8988T (cell line): ENCODE results near the gene RTN1.
A peak's percentile ranks its signal among the peaks of the same experiment; 100 is the strongest.

Source experiments
- DNase-seq: peaks from one replicate; pipeline ENCODE4 v3.0.0; 2011

The RTN1 gene

DNA sequence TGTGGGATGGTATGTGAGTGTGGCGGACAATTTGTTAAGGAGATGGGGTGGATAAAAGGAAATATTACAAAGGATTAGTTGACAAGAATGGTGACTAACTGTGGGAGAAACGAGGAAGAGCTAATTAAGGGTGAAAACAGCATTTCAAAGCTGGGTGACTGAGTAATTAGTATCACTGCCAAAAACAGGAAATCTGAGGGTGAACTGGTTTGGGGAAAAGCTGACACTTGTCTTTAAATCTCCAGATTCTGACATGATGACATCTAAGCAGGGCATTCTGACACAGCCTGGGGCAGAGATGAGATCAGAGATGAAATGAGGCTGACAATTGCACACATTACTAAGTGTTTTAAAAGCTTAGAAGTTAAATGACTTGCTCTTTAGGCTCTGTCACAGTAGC, 251.5 kb downstream of the RTN1 start:
- DNase-seq: no peak

DNA sequence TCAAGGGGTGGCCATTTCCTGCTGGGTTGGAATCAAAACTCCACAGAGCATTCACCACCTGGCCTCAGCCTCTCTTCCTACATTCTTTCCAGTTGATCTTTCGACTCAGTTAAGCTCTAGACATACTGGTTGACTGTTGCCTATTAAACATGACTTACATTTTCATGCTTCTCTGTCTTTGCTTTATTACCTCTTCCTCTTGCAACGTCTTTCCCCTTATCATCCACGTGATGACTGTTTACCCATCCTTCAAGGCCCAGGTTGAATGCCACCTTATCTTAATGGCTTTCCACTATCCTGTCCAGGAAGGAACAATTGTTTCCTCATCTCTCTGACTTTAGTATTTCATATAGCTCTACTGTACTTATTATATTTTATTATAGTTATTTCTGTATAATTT, 269.5 kb downstream of the RTN1 start:
- no peak for DNase-seq

DNA sequence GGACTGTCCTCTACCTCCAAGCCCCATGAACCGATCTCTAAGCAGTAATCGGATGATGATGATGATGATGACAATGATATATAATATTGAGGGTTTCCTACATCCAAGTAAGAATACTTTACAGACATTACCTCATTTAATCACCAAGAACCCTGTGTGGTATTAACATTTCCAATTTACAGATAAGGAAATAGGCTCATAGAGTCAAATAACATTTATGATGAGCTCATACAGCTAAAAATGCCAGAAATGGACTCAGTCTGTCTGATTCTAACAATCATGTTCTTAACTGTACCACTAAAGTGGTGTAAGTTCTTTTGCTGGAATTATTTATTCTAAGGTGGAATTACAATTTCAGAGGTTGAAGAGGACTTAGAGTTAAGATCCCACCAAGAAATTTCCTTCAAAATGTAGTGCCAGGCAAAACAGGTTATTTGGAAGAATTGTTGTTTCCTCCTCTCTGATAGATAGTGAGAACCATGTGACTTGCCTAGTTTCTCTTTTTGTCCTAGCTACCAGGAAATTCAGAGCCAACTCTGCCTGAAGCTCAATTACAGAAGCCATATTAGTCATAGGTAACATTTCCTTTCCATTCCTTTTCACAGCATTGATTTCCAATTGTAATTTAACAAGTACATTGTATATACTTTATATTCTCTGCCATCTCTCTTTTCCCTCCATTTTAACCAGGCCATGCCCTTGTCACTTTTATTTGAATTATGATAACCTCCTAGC, 270.2 kb downstream of the RTN1 start:
- DNase-seq: no peak

DNA sequence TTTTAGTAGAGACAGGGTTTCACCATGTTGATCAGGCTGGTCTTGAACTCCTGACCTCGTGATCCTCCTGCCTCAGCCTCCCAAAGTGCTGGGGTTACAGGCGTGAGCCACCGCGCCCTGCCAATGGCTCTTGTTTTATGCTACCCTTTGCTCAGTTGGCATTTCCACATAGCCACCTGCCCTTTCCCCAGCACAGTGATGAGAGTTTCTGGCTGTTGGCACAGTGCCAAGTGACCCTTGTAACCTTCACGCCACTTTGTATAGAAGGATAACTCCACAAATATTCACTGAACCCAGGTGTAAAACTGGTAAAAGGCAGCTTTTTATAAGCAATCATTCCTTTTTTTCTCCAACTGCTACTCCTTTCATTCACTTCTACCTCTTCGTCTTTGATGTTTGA, 275.5 kb downstream of the RTN1 start:
- no peak for DNase-seq

DNA sequence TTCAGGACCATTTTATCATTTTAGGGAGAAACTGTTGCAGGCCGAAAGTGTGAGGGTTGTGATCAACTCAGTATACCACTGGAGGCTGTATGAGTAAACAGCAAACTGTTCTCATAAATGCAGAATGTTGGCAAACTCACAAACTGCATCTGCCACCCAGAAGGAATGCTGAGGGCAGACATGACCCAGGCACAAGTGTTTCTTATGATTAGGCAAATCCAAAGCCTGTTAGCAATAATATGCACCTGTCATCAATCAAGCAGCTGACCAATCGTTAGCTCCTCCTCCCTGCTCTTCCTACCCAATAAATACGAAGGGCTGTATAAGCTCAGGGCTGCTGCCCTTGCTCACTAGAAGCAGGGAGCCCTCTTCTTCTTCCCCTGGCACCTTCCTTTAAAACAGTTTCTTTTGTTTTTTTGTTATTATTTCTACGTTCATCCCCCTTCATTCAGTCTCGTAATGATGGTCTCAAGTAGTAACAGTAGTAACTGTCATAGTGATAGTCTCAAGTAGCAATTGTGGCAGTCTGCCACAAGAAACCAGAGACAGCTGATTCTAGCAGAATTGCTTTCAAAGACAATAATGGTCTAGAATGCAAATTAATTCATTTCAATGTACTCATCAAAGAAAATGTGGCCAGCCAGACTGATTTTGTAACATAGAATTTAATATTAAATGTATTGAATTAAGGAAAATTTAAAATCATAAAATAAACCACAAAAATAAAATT, 278.8 kb downstream of the RTN1 start:
- DNase-seq: no peak

DNA sequence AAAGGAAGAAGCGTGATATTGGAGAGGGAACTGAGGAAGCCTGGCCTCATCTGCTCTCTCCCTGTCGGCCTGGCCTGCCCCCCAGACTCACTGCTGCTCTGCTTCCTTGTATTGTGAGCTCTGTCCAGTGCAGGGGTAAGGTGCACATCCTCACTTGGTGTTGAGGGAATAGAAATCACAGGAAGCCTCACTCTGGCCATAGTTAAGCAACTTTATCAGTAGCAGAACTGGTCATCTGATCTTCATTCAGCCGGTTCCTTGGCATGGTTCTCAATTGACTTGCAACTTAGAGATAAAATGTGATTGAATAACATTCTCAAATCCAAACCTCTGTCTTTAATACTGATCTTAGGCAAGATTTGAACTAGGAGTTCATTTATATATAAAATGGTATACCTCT, 282.5 kb downstream of the RTN1 start:
- no peak for DNase-seq

DNA sequence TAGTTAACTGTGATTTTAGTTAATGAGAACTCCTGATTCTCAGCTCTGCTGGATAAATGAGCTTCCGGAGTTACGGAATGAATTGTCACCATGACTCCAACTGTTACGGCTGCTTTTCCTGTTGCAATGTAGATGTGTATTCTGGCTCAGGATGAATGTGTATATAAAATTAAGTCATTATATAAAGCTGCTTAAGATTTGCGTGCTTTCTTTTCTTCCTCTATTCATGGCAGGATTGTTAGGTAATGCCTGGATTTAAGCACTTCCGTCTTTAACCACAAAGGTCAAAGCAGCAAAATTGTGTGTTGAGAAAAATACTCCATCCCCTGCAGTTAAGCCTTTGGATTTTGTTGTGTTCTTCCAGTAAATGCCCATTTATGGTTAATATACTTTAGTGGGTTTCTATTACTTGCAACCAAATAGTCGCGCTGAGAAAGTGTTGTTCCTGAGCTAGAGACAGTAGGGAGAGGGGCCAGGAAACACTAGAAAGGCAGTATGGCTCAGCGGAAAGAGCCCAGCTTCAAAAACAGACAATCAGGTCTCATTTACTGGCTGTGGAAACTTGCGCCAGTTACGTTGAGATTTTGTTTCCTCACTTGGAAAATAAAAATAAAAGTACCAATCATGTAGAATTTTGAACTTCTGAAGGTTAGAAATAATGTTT, 284.6 kb downstream of the RTN1 start:
- DNase-seq: no peak

DNA sequence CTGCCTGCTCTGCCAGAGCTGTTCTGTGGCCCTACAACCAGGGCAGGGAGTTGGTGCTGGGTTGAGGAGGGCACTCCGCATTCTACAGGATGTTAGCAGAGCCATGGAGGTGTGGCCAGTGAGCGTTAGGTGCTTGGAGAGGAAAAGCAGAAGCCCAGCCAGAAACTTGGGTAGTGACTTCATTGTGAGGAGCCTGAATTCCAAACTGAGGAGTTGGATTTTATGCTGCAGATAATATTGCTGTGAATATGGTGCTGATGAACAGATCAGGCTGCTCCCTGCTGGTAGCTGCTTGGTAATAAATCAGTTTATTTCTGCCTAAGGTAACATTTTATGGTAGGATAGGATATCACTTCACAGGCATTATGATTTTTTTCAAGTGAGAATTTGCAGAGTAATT, 286.8 kb downstream of the RTN1 start:
- DNase-seq: no peak

DNA sequence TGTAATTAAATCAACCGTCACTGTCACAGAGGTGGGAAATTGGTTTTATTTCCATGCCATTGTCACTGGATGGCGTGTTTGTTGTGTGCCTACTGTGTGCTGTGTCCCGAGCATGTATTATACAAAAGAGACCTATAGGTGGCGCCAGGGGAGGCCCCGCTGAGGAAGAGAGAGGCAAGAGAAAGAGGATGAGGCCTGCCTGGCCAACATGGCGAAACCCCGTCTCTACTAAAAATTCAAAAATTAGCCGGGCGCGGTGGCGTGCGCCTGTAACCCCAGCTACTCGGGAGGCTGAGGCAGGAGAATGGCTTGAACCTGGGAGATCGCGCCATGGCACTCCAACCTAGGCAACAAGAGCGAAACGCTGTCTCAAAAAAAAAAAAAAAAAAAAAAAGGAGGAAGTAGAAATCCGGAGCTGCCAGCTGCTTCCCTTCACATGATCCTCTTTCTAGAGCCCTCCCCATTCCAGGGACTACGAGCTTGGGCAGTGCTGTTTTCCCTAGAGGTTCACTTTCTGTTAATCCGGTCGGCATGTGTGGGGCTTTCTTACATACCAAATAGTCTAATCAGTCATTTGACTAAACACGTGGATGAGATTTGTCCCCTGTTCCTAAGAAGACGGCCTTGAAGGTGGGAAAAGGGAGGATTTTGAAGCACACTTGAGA, 287.6 kb downstream of the RTN1 start:
- DNase-seq: no peak

DNA sequence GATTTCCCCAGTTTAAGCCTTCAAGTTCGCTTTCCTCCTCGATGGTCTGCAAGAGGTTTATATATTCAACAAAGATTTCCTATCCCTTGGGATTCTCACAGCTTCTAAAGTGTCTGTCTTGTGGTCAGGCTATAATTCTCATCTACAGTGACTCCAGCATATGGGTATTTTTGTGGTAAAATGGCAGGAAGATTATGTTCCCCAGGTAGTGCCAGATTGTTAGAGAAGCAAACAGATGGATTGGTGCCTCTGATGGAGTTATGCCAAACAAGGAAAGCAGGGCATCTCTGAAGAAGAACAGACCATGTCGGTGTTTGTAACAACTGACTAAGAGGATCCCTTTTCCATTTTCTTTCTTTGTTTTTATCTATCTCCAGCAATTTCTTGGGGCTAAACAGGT, 288.4 kb downstream of the RTN1 start:
- no peak for DNase-seq

DNA sequence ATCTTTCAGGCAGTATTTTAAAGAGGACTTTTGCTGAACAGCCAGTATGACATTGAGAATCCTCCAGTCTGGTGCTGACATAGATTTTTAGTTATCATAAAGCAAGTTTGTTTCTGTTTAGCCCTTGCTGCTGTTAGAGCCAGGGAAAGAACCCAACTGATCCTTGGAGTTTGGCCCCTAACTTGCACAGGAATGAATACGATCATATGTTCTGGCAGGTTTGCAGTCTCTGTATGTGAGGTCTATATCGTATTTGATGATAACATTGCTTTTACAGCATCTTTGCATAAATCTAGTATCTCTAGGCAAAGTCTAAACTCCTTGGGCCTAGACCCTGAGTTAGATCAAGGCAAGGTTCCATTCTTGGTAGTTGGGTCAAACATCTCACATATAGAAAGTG, 289.7 kb downstream of the RTN1 start:
- DNase-seq: no peak

DNA sequence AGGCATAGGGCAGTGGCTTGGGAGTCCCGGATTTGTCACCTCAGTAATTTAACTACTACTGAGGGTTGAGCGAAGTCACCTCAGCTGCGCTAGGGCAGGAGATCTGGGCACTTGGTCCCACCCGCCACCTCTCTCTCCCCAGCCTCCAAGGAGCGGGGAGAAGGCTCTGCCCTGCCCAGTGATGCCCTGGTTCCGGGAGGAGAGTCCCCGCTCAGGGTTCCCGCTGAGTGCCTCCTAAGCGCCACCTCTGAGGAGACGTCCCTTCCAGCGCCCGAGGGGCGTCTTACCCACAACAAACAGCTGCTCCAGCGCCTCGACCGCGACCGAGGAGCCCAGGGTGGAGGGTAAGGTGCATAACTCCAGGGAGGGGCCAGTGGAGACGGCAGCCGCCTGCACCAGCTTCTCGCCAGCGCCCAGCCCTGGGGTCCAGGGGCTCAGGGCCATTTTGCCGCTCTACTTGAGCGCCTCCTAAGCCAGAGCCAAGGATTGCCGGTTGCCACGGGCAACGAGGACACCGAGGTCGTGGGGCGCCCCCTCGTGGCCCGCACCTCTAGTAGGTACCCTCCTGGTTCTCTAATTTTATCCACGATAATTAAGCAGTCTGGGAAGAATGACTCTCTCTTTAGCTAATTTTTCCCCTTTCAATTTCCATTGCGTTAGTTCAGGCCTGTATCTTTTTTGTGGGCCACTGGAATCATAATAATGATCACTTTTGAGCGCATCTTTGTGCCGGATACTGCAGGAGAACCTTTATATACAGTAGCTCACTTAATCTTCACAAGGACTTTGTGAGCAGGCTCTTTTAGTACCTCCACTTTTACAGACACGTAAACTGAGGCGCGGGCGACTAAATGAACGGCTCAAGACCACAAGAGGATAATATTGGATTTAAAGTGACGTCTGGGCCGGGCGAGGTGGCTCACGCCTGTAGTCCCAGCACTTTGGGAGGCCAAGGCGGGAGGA, 294.0 kb downstream of the RTN1 start, which contains the start of gene CCDC175:
CCDC175 (minus strand) TSS at position 481 of the 963 bp plus-strand sequence; CDS start at position 444, 37 bp downstream.
- peak; percentile 48 for DNase-seq

DNA sequence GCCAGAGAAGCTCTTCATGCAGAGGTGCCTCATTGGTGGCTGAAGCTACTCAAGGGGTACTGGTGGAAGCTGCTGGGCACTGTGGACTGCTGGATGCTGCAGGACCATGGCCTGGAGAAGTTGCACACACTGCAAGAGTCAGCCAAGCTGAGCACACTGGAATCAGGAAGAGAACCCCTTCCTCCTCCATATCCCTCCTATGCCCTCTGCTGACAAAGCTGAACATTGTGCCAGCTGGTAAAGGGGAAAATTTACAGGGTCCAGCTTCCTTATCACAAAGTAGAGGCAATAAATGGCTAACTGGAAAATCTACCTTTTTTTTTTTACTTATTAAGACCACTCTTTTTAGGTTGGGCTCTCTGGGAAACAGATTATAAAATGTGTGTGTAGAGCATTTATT, 300.5 kb downstream of the RTN1 start:
- no peak for DNase-seq

DNA sequence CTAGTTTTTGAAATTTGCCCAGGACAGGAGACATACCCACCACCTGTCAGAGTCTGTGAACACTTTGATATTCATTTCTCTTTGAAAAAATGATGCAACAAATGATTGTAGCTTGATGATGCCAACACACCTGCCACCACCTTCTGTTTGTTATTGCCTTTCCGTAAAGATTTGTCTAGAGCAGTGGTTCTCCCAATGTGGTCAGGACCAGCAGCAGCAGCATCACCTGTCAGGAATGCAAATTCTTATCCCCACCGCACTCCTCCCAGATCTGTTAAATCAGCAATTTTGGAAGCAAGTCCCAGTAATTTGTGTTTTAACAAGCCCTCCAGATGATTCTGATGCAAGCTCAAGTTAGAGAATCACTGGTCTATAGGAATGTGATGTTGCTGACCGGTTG, 303.9 kb downstream of the RTN1 start:
- DNase-seq: no peak

DNA sequence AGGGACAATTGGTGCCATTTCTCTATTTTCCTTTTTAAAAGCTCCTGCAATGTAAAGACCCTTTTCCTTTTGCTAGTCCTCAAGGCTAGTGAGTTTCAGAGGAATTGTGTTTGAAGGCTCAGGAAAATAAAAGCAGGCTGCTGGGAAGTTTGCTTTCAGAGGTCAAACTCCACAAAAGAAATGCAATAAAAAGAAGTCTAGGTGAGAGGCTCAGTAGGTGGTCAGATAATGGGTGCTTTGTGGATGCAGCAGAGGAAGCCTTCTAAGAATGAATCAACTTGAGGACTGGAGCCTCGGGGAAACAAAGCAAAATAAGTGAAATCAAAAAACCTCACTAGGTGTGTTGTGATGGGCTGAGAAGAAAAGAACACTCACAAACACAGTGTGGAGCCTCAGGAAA, 304.3 kb downstream of the RTN1 start:
- no peak for DNase-seq

DNA sequence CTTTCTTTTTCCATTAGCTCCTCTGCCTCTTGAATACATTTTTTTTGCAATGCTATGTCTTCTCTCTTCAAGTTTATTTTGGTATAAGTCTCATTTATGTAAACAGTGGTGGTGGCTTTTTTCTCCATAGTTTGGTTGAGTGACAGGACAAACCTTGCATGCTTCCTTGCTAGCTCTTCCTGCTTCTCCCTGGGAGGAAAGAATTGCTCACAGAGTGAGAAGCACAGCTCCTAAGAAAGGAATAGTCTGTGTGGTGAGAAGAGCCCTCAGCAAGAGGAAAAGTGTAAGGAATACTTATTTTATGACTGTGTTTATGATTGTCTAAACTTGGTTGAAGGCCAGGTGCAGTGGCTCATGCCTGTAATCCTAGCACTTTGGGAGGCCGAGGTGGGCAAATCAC, 305.5 kb downstream of the RTN1 start:
- no peak for DNase-seq

DNA sequence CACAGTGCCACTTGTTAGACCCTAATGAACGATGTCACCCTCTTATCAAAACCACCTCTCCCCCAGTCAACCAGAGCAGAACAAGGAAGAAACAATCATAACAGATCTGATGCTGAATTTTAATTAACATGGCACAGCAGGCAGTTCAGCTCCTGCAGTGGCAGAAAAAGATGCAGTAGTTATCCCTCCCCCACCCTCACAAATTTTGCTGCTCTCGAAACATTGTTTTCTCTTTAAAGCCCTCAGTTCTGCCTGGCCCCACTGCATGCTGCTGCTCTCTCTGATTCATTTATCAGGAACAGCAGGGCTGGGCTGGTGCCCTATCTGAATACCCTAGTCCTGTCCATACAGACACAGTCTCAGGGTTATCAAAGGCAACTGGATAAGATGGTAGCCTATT, 306.2 kb downstream of the RTN1 start:
- no peak for DNase-seq

DNA sequence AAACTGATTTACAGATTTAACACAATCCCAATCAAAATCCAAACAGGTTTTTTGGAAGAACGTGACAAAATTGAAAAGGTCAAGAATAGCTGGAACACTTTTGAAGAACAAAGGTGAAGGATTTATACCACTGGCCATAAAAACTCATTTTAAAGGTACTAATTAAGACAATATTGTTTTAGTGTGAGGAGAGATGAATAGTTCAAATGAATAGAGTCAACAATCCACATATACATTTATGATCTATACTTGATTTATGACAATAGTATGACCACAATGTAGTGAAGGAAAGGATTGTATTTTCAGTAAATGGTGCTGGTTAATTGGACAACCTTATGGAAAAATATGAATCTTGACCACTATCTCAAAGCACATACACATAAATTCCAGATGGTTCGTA, 323.3 kb downstream of the RTN1 start:
- DNase-seq: no peak
